Measurements from ENCODE around the gene HDAC4. TPM values are rescaled to one million over a fixed set of nuclear protein-coding genes. Genes with fewer than 3 reads are reported as not detected.

The HDAC4 gene
- total RNA-seq, 6 experiments from 2014 or later, result 7.4 to 13.0 (median 9.5) TPM

DNA sequence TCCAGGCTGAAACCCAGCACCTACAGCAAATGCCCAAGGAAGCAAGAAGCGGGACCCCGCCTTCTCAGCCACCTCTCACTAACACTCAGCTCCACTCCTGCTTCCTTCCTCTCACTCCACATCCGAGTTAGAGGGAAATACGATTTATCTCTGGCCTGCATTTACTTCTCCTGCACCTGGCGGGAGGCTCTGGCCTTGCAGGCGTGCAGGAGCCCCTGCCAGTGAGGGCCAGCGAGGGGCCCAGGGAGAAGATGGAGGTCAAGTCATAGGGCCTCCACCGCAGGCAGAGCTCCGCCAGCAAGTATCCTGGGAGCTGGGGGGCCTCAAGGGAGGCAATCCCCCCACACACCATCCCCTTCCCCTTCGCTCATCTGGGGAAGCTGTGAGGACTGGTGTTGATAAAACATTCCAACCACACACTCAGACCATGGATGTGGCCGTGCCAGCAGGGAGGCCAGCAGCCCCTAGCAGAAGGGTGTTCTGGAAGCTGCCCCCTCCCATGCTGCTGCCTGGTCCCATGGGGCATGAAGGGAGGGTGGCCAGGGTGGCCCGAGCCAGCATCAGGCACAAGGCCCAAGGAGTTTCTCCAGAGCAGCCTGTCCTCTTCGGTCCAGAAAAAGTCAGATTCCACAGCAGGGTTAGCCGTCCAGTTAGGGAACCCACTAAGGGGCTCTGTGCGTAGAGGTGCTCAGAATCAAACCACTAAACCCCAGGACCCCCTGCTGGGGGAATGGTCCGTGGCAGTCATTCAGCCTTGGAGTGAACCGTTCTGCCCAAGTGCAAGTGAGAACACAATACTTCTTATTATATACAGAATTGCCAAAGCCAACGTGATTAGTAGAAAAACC lies 91.2 kb downstream of the HDAC4 start:
- H3K9me3 Mint-ChIP-seq, result no peaks in the 10 kb centered on the region
- H3K4me3 Mint-ChIP-seq, result peak overlapping the region; percentile 88
- peak overlapping the region; percentile 91 for H3K27ac Mint-ChIP-seq
- TF ChIP-seq, protein P1, sequence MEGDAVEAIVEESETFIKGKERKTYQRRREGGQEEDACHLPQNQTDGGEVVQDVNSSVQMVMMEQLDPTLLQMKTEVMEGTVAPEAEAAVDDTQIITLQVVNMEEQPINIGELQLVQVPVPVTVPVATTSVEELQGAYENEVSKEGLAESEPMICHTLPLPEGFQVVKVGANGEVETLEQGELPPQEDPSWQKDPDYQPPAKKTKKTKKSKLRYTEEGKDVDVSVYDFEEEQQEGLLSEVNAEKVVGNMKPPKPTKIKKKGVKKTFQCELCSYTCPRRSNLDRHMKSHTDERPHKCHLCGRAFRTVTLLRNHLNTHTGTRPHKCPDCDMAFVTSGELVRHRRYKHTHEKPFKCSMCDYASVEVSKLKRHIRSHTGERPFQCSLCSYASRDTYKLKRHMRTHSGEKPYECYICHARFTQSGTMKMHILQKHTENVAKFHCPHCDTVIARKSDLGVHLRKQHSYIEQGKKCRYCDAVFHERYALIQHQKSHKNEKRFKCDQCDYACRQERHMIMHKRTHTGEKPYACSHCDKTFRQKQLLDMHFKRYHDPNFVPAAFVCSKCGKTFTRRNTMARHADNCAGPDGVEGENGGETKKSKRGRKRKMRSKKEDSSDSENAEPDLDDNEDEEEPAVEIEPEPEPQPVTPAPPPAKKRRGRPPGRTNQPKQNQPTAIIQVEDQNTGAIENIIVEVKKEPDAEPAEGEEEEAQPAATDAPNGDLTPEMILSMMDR (IDR thresholded peaks at IDR 0.05), result no peak
- H3K27me3 Mint-ChIP-seq (ENCODE audit: insufficient read depth), result no peaks in the 10 kb centered on the region; the same call in 1 of the 2 replicates
- peaks cover 17% of the 10 kb centered on the region for H3K4me1 Mint-ChIP-seq (ENCODE audit: low read depth)
- H3K36me3 Mint-ChIP-seq (ENCODE audit: low read depth), result peaks cover 5% of the 10 kb centered on the region; the same call in 1 of the 2 replicates
- DNase-seq, result no peak

GRCh38 chr2:239308661-239309397 lies 92.0 kb downstream of the HDAC4 start:
- Mint-ChIP-seq H3K36me3 (ENCODE audit: low read depth) (no peaks in the 10 kb centered on the region; the same call in 1 of the 2 replicates), H3K27ac (peak overlapping the region; percentile 91), H3K4me3 (peak overlapping the region; percentile 88), H3K27me3 (ENCODE audit: insufficient read depth) (no peaks in the 10 kb centered on the region; the same call in 1 of the 2 replicates), H3K9me3 (no peaks in the 10 kb centered on the region), H3K4me1 (ENCODE audit: low read depth) (peaks cover 17% of the 10 kb centered on the region)
- TF ChIP-seq, protein P1 (IDR thresholded peaks at IDR 0.05), result no peak; the same call in 1 of the 2 replicates
- peak; percentile 52 for DNase-seq

DNA sequence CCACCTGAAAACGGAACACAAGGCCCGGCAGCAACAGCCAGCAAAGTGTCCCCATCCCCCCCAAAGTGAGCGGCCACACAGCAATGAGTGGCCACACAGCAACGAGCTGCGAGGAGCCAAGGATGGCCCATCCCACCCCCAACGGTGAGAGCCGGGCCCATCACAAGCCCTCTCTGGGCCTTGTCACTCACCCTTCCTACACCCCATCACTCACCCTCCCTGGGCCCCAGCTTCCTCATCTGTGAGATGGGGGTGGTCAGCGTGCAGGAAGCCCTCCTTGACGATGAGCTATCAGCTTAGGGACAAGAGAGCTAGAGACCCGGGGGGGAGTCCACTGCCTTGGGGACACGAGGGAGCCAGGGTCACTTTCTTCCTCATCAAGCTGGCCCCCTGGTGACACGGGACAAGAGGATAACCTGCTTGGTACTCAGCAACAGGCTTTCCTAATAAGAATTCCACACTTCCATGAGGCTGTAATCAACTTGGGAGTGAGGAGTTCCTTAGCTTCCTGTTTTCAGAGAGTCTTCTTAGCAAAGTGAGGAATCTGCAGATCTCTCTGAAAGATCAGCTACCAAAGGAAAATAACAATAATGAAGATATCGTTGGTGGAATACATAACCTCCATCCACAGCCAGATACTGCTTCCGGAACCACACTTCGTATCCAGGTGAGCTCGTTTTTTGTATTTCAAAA lies 92.8 kb downstream of the HDAC4 start:
- no peaks in the 10 kb centered on the region; the same call in 1 of the 2 replicates for H3K36me3 Mint-ChIP-seq (ENCODE audit: low read depth)
- TF ChIP-seq, protein P1 (IDR thresholded peaks at IDR 0.05), result no peak
- no peaks in the 10 kb centered on the region for H3K9me3 Mint-ChIP-seq
- H3K4me1 Mint-ChIP-seq (ENCODE audit: low read depth), result peaks cover 17% of the 10 kb centered on the region
- H3K4me3 Mint-ChIP-seq, result peak overlapping the region; percentile 88
- no peaks in the 10 kb centered on the region; the same call in 1 of the 2 replicates for H3K27me3 Mint-ChIP-seq (ENCODE audit: insufficient read depth)
- DNase-seq, result no peak
- peak overlapping the region; percentile 91 for H3K27ac Mint-ChIP-seq

- no peak overlapping the region for H3K27ac Mint-ChIP-seq
- H3K4me3 Mint-ChIP-seq, result no peak overlapping the region
- TF ChIP-seq, protein P1 (IDR thresholded peaks at IDR 0.05), result no peak
- peaks cover 17% of the 10 kb centered on the region for H3K4me1 Mint-ChIP-seq (ENCODE audit: low read depth)
- H3K36me3 Mint-ChIP-seq (ENCODE audit: low read depth), result no peaks in the 10 kb centered on the region; the same call in 1 of the 2 replicates
- DNase-seq, result no peak
- H3K27me3 Mint-ChIP-seq (ENCODE audit: insufficient read depth), result no peaks in the 10 kb centered on the region; the same call in 1 of the 2 replicates
- no peaks in the 10 kb centered on the region for H3K9me3 Mint-ChIP-seq
These were observed 93.6 kb downstream of the HDAC4 start for GRCh38 chr2:239307221-239307569.
